SK-N-MC (cell line): ENCODE measurements around the gene CALHM1.

Experiments used
- EZH2 ChIP-seq: fragments of 200-600 bp; sonication (generic); IDR thresholded peaks from one replicate; pipeline ENCODE4 v1.6.1; 2017; ENCODE audit warnings: antibody characterized with exemption
- POLR2AphosphoS5 ChIP-seq: IDR thresholded peaks from 2 replicates; pipeline ENCODE4 v1.6.1; 2012; ENCODE audit warnings: mild to moderate bottlenecking, low read depth, low read length, borderline replicate concordance

- TF ChIP-seq EZH2 (no peak), POLR2AphosphoS5 (no peak)
Measured at GRCh38 chr10:103441206-103441605, 17.5 kb downstream of the CALHM1 start.
